ENCODE results near the gene FARP1.

FARP1 gene

DNA sequence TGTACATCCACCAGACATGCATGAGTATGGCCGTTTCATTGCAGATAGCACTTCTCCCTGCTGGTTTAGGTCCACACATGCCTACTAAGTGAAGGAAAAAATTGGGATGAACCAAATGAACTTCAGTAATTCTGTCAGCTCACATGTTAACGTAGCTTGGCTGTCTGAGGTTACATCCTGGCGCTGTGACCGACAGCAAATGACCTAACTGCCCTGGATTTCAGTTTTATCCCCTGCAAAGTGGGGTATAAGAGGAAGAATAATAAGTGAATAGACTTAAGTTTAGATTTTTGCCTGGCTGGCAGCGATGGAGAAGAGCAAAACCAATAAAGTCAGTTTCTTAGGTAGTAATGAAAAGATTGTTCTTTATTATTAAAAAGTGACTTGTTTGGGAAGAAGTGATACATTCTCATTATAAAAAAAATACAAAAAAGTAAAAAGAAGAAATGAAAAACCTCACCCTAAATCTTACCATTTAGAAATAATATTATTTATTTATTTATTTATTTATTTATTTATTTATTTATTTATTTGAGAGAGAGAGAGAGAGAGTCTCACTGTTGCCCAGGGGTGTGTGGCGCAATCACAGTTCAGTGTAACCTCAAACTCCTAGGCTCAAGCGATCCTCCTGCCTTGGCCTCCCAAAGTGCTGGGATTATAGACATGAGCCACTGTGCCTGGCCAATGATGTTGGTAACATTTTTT, 38.4 kb downstream of the FARP1 start:
- Histone ChIP-seq H3K27ac (ENCODE audit: low read length) (no peak overlapping the region), H3K36me3 (ENCODE audit: control insufficient read depth, low read depth, low read length) (no peaks in the 10 kb centered on the region), H3K9me3 (ENCODE audit: control insufficient read depth, low read depth, low read length) (no peaks in the 10 kb centered on the region), H3K4me3 (ENCODE audit: low read length) (no peak overlapping the region), H3K4me1 (ENCODE audit: control insufficient read depth, low read depth, low read length) (no peaks in the 10 kb centered on the region), H3K9ac (ENCODE audit: low read length) (no peak overlapping the region), H3K27me3 (ENCODE audit: control insufficient read depth, insufficient read depth, low read length) (no peaks in the 10 kb centered on the region)

DNA sequence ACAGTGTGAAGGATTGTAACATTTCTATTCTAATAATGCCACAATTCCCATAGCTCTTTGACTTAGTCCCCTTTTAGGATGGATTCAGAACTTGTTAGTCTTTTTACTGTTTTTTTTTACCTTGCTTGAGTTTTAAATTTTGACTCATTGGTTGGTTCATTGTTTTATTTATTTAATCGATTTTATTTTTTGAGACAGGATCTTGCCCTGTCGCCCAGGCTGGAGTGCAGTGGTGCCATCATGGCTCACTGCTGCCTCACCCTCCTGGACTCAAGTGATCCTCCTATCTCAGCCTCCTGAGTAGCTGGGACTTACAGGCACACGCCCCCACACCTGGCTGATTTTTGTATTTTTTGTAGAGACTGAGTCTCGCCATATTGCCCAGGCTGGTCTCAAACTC, 39.3 kb downstream of the FARP1 start:
- Histone ChIP-seq H3K27ac (ENCODE audit: low read length) (no peak overlapping the region), H3K4me3 (ENCODE audit: low read length) (no peak overlapping the region), H3K27me3 (ENCODE audit: control insufficient read depth, insufficient read depth, low read length) (no peaks in the 10 kb centered on the region)

GRCh38 chr13:98182589-98182988, 39.7 kb downstream of the FARP1 start:
- Histone ChIP-seq H3K4me3 (ENCODE audit: low read length) (no peak overlapping the region), H3K9ac (ENCODE audit: low read length) (no peak overlapping the region), H3K36me3 (ENCODE audit: control insufficient read depth, low read depth, low read length) (no peaks in the 10 kb centered on the region), H3K4me1 (ENCODE audit: control insufficient read depth, low read depth, low read length) (no peaks in the 10 kb centered on the region), H3K27me3 (ENCODE audit: control insufficient read depth, insufficient read depth, low read length) (no peaks in the 10 kb centered on the region), H3K27ac (ENCODE audit: low read length) (no peak overlapping the region), H3K9me3 (ENCODE audit: control insufficient read depth, low read depth, low read length) (no peaks in the 10 kb centered on the region)

More for the DNA sequence above, 39.3 kb downstream of the FARP1 start:
- no peaks in the 10 kb centered on the region for H3K4me1 ChIP-seq (ENCODE audit: control insufficient read depth, low read depth, low read length)
- H3K9ac ChIP-seq (ENCODE audit: low read length): no peak overlapping the region
- no peaks in the 10 kb centered on the region for H3K36me3 ChIP-seq (ENCODE audit: control insufficient read depth, low read depth, low read length)
- H3K9me3 ChIP-seq (ENCODE audit: control insufficient read depth, low read depth, low read length): no peaks in the 10 kb centered on the region

DNA sequence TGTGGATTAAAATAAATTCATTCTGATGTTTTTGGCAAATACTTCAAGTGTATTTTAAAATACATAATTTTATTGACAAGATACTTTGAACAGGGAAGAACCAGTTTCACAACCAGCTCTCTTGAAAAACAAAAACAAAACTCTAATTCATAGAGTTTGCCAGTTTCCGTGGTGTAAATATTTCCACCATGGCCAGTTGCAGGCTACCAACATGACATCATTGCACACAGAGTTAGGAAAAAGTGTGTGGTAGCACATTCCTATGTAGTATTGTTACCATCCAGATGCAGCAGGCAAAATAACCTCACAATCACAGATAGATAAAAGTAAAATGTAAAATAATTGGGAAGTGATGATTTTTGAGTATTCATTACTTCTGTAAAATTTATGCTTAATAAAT, 41.9 kb downstream of the FARP1 start:
- Histone ChIP-seq H3K4me3 (ENCODE audit: low read length) (no peak overlapping the region), H3K9ac (ENCODE audit: low read length) (no peak overlapping the region), H3K27me3 (ENCODE audit: control insufficient read depth, insufficient read depth, low read length) (no peaks in the 10 kb centered on the region), H3K36me3 (ENCODE audit: control insufficient read depth, low read depth, low read length) (no peaks in the 10 kb centered on the region), H3K27ac (ENCODE audit: low read length) (no peak overlapping the region), H3K9me3 (ENCODE audit: control insufficient read depth, low read depth, low read length) (no peaks in the 10 kb centered on the region), H3K4me1 (ENCODE audit: control insufficient read depth, low read depth, low read length) (peaks cover 2% of the 10 kb centered on the region)

GRCh38 chr13:98187155-98187964, 44.5 kb downstream of the FARP1 start:
- H3K9ac ChIP-seq (ENCODE audit: low read length): no peak overlapping the region
- H3K27me3 ChIP-seq (ENCODE audit: control insufficient read depth, insufficient read depth, low read length): no peaks in the 10 kb centered on the region
- H3K9me3 ChIP-seq (ENCODE audit: control insufficient read depth, low read depth, low read length): no peaks in the 10 kb centered on the region
- H3K27ac ChIP-seq (ENCODE audit: low read length): no peak overlapping the region
- no peak overlapping the region for H3K4me3 ChIP-seq (ENCODE audit: low read length)
- no peaks in the 10 kb centered on the region for H3K36me3 ChIP-seq (ENCODE audit: control insufficient read depth, low read depth, low read length)
- H3K4me1 ChIP-seq (ENCODE audit: control insufficient read depth, low read depth, low read length): peaks cover 6% of the 10 kb centered on the region

DNA sequence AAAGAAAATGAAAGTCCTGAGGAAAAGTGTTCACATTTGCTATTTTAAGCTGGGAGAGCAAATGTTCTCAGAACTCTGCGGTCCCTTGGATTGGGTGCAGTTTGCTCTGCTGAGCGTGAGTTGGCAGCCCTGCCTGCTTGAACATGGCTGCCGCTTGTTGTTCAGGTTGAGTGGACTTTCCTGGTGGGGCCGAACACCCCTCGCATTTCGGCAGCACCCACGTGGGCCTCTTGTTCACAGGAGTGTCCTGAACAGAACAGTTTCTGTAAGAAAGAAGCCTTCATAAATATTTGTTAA, 45.0 kb downstream of the FARP1 start:
- H3K4me3 ChIP-seq (ENCODE audit: low read length): no peak overlapping the region
- no peaks in the 10 kb centered on the region for H3K27me3 ChIP-seq (ENCODE audit: control insufficient read depth, insufficient read depth, low read length)
- no peaks in the 10 kb centered on the region for H3K36me3 ChIP-seq (ENCODE audit: control insufficient read depth, low read depth, low read length)
- peaks cover 6% of the 10 kb centered on the region for H3K4me1 ChIP-seq (ENCODE audit: control insufficient read depth, low read depth, low read length)
- H3K27ac ChIP-seq (ENCODE audit: low read length): no peak overlapping the region
- no peak overlapping the region for H3K9ac ChIP-seq (ENCODE audit: low read length)
- no peaks in the 10 kb centered on the region for H3K9me3 ChIP-seq (ENCODE audit: control insufficient read depth, low read depth, low read length)

DNA sequence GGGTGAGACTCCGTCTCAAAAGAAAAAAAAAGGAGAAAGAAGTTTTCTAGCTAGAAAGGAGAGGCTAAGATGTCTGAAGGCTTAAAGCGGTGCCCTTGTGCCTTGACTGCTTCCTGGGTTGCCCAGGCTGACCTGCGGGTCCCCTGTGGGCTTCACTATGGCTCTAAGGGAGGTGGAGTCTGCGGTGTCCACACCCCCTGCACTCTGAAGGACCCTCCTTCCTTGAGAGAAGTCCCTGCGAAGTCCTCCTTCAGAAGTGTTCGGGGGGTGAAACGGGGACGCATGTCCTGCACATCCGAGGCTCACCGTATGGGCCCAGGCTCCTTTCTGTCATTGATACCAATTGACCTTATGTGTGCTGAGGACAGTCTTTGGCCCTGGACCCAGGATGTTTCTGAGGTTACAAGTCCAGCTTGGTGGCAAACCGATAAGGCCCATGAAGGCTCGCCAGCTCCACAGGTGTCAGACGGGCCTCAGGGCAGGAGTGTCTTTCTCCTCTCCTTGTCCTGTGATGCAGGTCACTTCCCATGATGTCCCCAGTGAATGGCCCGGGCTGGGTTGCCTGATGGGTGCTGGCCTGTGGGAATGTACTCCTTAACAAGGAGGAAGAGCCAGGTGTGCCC, 45.8 kb downstream of the FARP1 start:
- Histone ChIP-seq H3K4me1 (ENCODE audit: control insufficient read depth, low read depth, low read length) (peaks cover 6% of the 10 kb centered on the region), H3K9ac (ENCODE audit: low read length) (no peak overlapping the region), H3K36me3 (ENCODE audit: control insufficient read depth, low read depth, low read length) (no peaks in the 10 kb centered on the region), H3K27me3 (ENCODE audit: control insufficient read depth, insufficient read depth, low read length) (no peaks in the 10 kb centered on the region), H3K27ac (ENCODE audit: low read length) (no peak overlapping the region), H3K4me3 (ENCODE audit: low read length) (no peak overlapping the region), H3K9me3 (ENCODE audit: control insufficient read depth, low read depth, low read length) (no peaks in the 10 kb centered on the region)

DNA sequence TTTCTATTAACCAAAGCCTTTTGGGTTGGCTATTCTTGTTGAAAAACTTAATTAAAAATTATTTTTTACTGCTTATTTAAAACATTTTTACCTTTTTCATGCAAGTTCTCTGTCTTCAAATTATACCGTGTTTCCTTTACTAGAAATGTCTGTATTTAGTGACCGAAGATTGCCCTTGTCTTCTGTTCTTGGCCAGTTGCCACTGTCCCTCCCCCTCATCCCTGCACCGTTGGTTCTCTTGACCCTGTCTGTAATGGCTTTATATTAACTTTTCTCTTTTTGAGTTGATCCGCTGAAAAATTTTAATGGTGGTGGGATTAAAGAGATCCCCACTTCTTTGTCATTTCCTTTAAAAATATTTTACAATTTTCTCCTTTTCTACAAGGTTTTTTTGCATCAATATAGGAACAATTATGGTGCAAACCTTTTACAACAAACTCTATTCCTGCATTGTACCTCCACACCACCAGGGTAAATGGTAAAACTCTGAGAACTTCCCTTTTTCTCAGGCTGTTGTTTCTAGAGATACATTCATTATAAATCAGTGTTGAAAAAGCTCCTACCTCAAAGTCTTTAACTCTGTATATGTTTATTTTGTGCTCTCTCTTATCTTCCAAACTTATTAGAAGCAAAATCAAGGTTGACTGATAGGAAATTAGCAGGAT, 47.1 kb downstream of the FARP1 start:
- Histone ChIP-seq H3K4me3 (ENCODE audit: low read length) (no peak overlapping the region), H3K27me3 (ENCODE audit: control insufficient read depth, insufficient read depth, low read length) (no peaks in the 10 kb centered on the region), H3K27ac (ENCODE audit: low read length) (no peak overlapping the region), H3K36me3 (ENCODE audit: control insufficient read depth, low read depth, low read length) (no peaks in the 10 kb centered on the region), H3K9me3 (ENCODE audit: control insufficient read depth, low read depth, low read length) (no peaks in the 10 kb centered on the region), H3K4me1 (ENCODE audit: control insufficient read depth, low read depth, low read length) (peaks cover 6% of the 10 kb centered on the region), H3K9ac (ENCODE audit: low read length) (no peak overlapping the region)

DNA sequence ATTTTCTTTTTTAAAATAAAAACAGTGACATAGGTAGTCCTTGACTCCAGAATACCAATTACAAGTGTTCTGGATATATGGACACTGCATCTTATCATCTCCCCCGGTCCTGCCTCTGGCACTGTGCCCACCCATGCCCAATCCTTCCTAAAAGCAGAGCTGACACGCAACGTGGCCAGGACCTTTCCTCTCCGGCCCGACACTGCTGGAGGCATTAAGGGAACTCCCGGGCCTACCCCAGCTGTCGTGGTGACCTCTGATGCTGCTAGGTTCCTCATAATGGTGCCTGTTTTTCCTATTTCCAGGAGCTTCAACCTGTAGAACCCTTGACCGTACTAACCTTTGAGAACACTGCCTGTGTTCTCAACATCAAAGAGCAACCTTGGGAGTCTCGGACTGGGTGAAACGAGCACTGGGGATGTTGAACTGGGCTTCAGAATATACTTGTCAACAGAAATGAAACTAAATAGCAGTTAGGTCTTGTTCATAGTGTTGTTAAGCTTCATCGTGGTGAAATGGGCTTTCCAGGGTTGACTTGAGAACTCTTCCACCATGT, 48.1 kb downstream of the FARP1 start:
- H3K9me3 ChIP-seq (ENCODE audit: control insufficient read depth, low read depth, low read length): no peaks in the 10 kb centered on the region
- no peaks in the 10 kb centered on the region for H3K27me3 ChIP-seq (ENCODE audit: control insufficient read depth, insufficient read depth, low read length)
- H3K4me1 ChIP-seq (ENCODE audit: control insufficient read depth, low read depth, low read length): peaks cover 6% of the 10 kb centered on the region
- H3K36me3 ChIP-seq (ENCODE audit: control insufficient read depth, low read depth, low read length): no peaks in the 10 kb centered on the region
- H3K4me3 ChIP-seq (ENCODE audit: low read length): no peak overlapping the region
- no peak overlapping the region for H3K27ac ChIP-seq (ENCODE audit: low read length)
- H3K9ac ChIP-seq (ENCODE audit: low read length): no peak overlapping the region

DNA sequence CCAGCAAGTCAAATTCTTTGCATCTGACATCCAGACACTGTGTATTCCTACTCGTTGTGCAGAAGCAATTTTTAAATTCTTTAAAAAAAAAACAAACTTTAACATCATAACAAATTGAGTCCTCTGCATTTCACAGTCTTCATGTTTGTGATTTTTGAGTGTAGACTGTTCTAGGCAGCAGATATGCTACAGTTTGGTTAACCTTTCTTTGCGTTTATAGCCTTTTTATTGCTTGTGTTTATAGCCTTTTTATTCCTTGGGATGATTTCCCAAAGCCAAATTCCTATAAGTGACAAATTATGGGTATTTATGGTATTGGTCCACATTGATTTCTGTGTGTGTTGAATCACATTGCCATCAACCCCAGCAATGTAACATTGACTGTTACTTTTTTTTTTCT, 49.1 kb downstream of the FARP1 start:
- Histone ChIP-seq H3K4me3 (ENCODE audit: low read length) (no peak overlapping the region), H3K27me3 (ENCODE audit: control insufficient read depth, insufficient read depth, low read length) (no peaks in the 10 kb centered on the region), H3K9me3 (ENCODE audit: control insufficient read depth, low read depth, low read length) (no peaks in the 10 kb centered on the region), H3K4me1 (ENCODE audit: control insufficient read depth, low read depth, low read length) (peaks cover 6% of the 10 kb centered on the region), H3K9ac (ENCODE audit: low read length) (no peak overlapping the region), H3K36me3 (ENCODE audit: control insufficient read depth, low read depth, low read length) (no peaks in the 10 kb centered on the region), H3K27ac (ENCODE audit: low read length) (no peak overlapping the region)

DNA sequence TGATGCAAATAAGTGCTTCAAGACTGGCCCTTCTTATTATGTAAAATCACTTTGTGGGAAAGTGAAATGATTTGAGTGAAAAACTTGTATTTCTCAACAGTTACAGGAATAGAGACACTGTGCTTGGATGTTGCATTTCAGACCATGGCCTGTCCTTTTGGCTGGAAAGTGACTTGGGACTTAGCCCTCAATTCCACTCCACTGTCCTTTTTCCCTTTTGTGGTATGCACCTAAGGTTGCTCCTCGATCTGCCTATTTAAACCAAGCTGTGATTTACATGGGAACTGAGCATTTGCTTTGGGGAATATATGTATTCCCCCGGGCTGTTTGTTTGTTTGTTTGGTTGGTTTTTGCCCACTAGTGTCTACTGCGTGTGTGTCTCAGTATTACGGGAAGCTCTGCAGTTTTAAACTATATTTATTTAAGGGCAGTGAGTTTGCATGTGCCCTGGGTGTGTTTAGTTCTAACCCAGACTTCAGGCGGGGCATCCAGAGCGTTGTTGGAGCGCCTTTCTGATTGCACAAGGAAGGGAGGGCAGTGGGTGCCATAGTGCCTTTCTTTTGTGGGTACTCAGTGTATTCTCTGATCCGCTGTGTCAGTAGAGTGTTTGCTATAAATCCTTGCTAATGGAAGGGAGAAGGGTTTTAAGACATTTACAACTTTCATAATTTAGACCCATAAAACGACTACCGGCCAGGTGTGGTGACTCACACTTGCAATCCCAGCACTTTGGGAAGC, 52.3 kb downstream of the FARP1 start:
- Histone ChIP-seq H3K4me1 (ENCODE audit: control insufficient read depth, low read depth, low read length) (peaks cover 14% of the 10 kb centered on the region), H3K36me3 (ENCODE audit: control insufficient read depth, low read depth, low read length) (no peaks in the 10 kb centered on the region), H3K9me3 (ENCODE audit: control insufficient read depth, low read depth, low read length) (no peaks in the 10 kb centered on the region), H3K9ac (ENCODE audit: low read length) (no peak overlapping the region), H3K4me3 (ENCODE audit: low read length) (no peak overlapping the region), H3K27me3 (ENCODE audit: control insufficient read depth, insufficient read depth, low read length) (no peaks in the 10 kb centered on the region), H3K27ac (ENCODE audit: low read length) (no peak overlapping the region)
